HepG2 (cell line): ENCODE data around the gene PRDX2. TPM values are rescaled to one million over a fixed set of nuclear protein-coding genes. Genes with fewer than 3 reads are reported as not detected.
A peak's percentile ranks its signal among the peaks of the same experiment; 100 is the strongest.

Experiments used
- ARHGAP35 ChIP-seq: sonication (generic); formaldehyde crosslinking; IDR thresholded peaks from 2 replicates; pipeline ENCODE4 v1.9.0; 2022; ENCODE audit warnings: mild to moderate bottlenecking, inconsistent platforms, moderate library complexity, missing genetic modification reagents, borderline replicate concordance
- ASH2L ChIP-seq: fragments of 300-600, 200-600 bp; sonication (generic); IDR thresholded peaks from 2 replicates; pipeline ENCODE4 v1.7.0; 2017; ENCODE audit warnings: low read depth, mild to moderate bottlenecking, moderate library complexity, mixed read lengths, low read length; ENCODE audit not compliant: insufficient read length
- CHD2 ChIP-seq: IDR thresholded peaks from 2 replicates; pipeline ENCODE4 v1.6.1; 2011; ENCODE audit warnings: low read depth, low read length, improper control_type of control experiment
- FLYWCH1 ChIP-seq: sonication (generic); formaldehyde crosslinking; IDR thresholded peaks from 2 replicates; pipeline ENCODE4 v1.8.1; 2023; ENCODE audit warnings: mild to moderate bottlenecking, missing genetic modification reagents
- HCFC1 ChIP-seq: fragments of 150-350 bp; IDR thresholded peaks from 2 replicates; pipeline ENCODE4 v1.6.1; 2014; ENCODE audit warnings: low read depth, low read length
- HNRNPLL ChIP-seq: fragments of 200-400 bp; formaldehyde crosslinking; IDR thresholded peaks from 2 replicates; pipeline ENCODE4 v1.6.1; 2017; ENCODE audit warnings: mild to moderate bottlenecking, low read depth, low read length; ENCODE audit not compliant: poor library complexity, severe bottlenecking
- LBX2 ChIP-seq: sonication (generic); formaldehyde crosslinking; IDR thresholded peaks from 2 replicates; pipeline ENCODE4 v1.5.0; 2020; ENCODE audit warnings: missing genetic modification reagents, mild to moderate bottlenecking, borderline replicate concordance
- MIER2 ChIP-seq: IDR thresholded peaks from 2 replicates; pipeline ENCODE4 v1.6.1; 2016; ENCODE audit warnings: missing biosample characterization, missing genetic modification reagents
- NPAS2 ChIP-seq: sonication (generic); formaldehyde crosslinking; IDR thresholded peaks from 2 replicates; pipeline ENCODE4 v1.8.0; 2022; ENCODE audit warnings: mild to moderate bottlenecking, missing genetic modification reagents, borderline replicate concordance
- PHF5A ChIP-seq: IDR thresholded peaks from one replicate; pipeline ENCODE4 v1.6.1; 2018; ENCODE audit warnings: low read depth, missing genetic modification reagents; ENCODE audit not compliant: unreplicated experiment
- SATB2 ChIP-seq: sonication (generic); formaldehyde crosslinking; IDR thresholded peaks from 2 replicates; pipeline ENCODE4 v1.5.0; 2020; ENCODE audit warnings: missing genetic modification reagents
- SP140L ChIP-seq: sonication (generic); formaldehyde crosslinking; IDR thresholded peaks from 2 replicates; pipeline ENCODE4 v1.4.0; 2020; ENCODE audit warnings: missing genetic modification reagents, borderline replicate concordance
- TCF7 ChIP-seq: sonication (generic); IDR thresholded peaks from 2 replicates; pipeline ENCODE4 v1.6.1; 2016; ENCODE audit warnings: antibody characterized with exemption, low read depth
- U2AF2 ChIP-seq: fragments of 200-400 bp; formaldehyde crosslinking; IDR thresholded peaks from 2 replicates; pipeline ENCODE4 v1.6.1; 2017; ENCODE audit warnings: low read depth, mild to moderate bottlenecking, low read length
- ZFP90 ChIP-seq: sonication (generic); formaldehyde crosslinking; IDR thresholded peaks from 2 replicates; pipeline ENCODE4 v1.8.0; 2022; ENCODE audit warnings: missing genetic modification reagents, mild to moderate bottlenecking, inconsistent platforms, borderline replicate concordance
- ZFY ChIP-seq: sonication (generic); formaldehyde crosslinking; IDR thresholded peaks from 2 replicates; pipeline ENCODE4 v1.4.0; 2020; ENCODE audit warnings: missing genetic modification reagents
- ZIK1 ChIP-seq: sonication (generic); formaldehyde crosslinking; IDR thresholded peaks from 2 replicates; pipeline ENCODE4 v1.5.0; 2020; ENCODE audit warnings: mild to moderate bottlenecking, low read depth, missing genetic modification reagents, borderline replicate concordance
- ZNF124 ChIP-seq: sonication (generic); formaldehyde crosslinking; IDR thresholded peaks from 2 replicates; pipeline ENCODE4 v1.4.0; 2020; ENCODE audit warnings: missing genetic modification reagents
- ZNF260 ChIP-seq: sonication (generic); formaldehyde crosslinking; IDR thresholded peaks from 2 replicates; pipeline ENCODE4 v1.4.0; 2020; ENCODE audit warnings: missing genetic modification reagents, low read depth, mild to moderate bottlenecking, borderline replicate concordance
- ZNF33A ChIP-seq: sonication (generic); formaldehyde crosslinking; IDR thresholded peaks from 2 replicates; pipeline ENCODE4 v1.5.1; 2020; ENCODE audit warnings: missing genetic modification reagents, mild to moderate bottlenecking, moderate library complexity, borderline replicate concordance
- ZNF383 ChIP-seq: sonication (generic); formaldehyde crosslinking; IDR thresholded peaks from 2 replicates; pipeline ENCODE4 v1.4.0; 2020; ENCODE audit warnings: missing genetic modification reagents, mild to moderate bottlenecking, borderline replicate concordance
- ZNF619 ChIP-seq: sonication (generic); formaldehyde crosslinking; IDR thresholded peaks from 2 replicates; pipeline ENCODE4 v1.4.0; 2020; ENCODE audit warnings: mild to moderate bottlenecking, missing genetic modification reagents
- ZNF773 ChIP-seq: sonication (generic); formaldehyde crosslinking; IDR thresholded peaks from 2 replicates; pipeline ENCODE4 v1.4.0; 2020; ENCODE audit warnings: missing genetic modification reagents, borderline replicate concordance
- ZNF83 ChIP-seq: sonication (generic); formaldehyde crosslinking; IDR thresholded peaks from 2 replicates; pipeline ENCODE4 v1.4.0; 2020; ENCODE audit warnings: missing genetic modification reagents, mild to moderate bottlenecking, borderline replicate concordance
- polyA plus RNA-seq, 8 experiments: library from polyadenylated mRNA; depleted of rRNA in 3 of 8; stranded (reverse) in 7 of 8; unstranded in 1 of 8; fragments of >200 nt; fragmentation: Illumina TruSeq in 4 of 8; extraction: Trizol in 4 of 8; gene quantifications; 2 replicates each; pipeline versions ENCODE4 v1.2.1 to v1.2.3, GENCODE V29; 2011 to 2016; ENCODE audit warnings: low read depth in 4 of 8, missing spikeins in 1 of 8, mixed read lengths in 1 of 8; ENCODE audit not compliant: insufficient read depth in 1 of 8
- total RNA-seq, 5 experiments: library from RNA; depleted of rRNA; stranded (reverse); fragments of >200 nt; fragmentation: Illumina TruSeq; extraction: Trizol; gene quantifications; 2 replicates each; pipeline ENCODE4 v1.2.3, GENCODE V29; 2016; ENCODE audit warnings: low read depth in 1 of 5
- TF ChIP-seq, protein P1 (sequence below): sonication (generic); formaldehyde crosslinking; IDR thresholded peaks from 2 replicates; pipeline ENCODE4 v1.4.0; 2020; ENCODE audit warnings: missing genetic modification reagents
- TF ChIP-seq, protein P2 (sequence below): IDR thresholded peaks from 2 replicates; pipeline ENCODE4 v1.6.1; 2016; ENCODE audit warnings: low read depth, borderline replicate concordance
- TF ChIP-seq, protein P3 (sequence below): sonication (generic); formaldehyde crosslinking; IDR thresholded peaks from 2 replicates; pipeline ENCODE4 v1.4.0; 2020; ENCODE audit warnings: missing genetic modification reagents

PRDX2 gene
- total and polyA plus RNA-seq, 2 of the 13 experiments (the other 11 are each of a cell fraction or from before 2014, with no cell fraction given) = 218 to 381 TPM

GRCh38 chr19:12766051-12766521 lies 35.5 kb downstream of the PRDX2 start (continued):
- no peak for TF ChIP-seq ZNF260 (CRISPR knock-in tag)
- TF ChIP-seq CHD2 = no peak
- TF ChIP-seq, protein P1, sequence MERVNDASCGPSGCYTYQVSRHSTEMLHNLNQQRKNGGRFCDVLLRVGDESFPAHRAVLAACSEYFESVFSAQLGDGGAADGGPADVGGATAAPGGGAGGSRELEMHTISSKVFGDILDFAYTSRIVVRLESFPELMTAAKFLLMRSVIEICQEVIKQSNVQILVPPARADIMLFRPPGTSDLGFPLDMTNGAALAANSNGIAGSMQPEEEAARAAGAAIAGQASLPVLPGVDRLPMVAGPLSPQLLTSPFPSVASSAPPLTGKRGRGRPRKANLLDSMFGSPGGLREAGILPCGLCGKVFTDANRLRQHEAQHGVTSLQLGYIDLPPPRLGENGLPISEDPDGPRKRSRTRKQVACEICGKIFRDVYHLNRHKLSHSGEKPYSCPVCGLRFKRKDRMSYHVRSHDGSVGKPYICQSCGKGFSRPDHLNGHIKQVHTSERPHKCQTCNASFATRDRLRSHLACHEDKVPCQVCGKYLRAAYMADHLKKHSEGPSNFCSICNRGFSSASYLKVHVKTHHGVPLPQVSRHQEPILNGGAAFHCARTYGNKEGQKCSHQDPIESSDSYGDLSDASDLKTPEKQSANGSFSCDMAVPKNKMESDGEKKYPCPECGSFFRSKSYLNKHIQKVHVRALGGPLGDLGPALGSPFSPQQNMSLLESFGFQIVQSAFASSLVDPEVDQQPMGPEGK (CRISPR knock-in tag) = 0 out of 2 replicates have a peak, but pooled peaks have one; percentile 52
- peak; percentile 49; the same call in 1 of the 2 replicates for TF ChIP-seq ZNF83 (CRISPR knock-in tag)
- TF ChIP-seq, protein P2, sequence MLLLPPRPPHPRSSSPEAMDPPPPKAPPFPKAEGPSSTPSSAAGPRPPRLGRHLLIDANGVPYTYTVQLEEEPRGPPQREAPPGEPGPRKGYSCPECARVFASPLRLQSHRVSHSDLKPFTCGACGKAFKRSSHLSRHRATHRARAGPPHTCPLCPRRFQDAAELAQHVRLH (CRISPR knock-in tag) = peak; percentile 70; the same call in 1 of the 2 replicates
- TF ChIP-seq ASH2L = no peak
- no peak for TF ChIP-seq ZIK1
- TF ChIP-seq HNRNPLL = peak; percentile 77
- no peak for TF ChIP-seq HCFC1
- TF ChIP-seq ZNF33A (CRISPR knock-in tag) = no peak
- TF ChIP-seq ZFY (CRISPR knock-in tag) = peak; percentile 26; the same call in 1 of the 2 replicates
- TF ChIP-seq ZFP90 (CRISPR knock-in tag) = peak; percentile 69; the same call in 1 of the 2 replicates
- TF ChIP-seq PHF5A (CRISPR knock-in tag) = no peak
- TF ChIP-seq MIER2 (CRISPR knock-in tag) = 0 out of 2 replicates have a peak, but pooled peaks have one; percentile 32
- TF ChIP-seq NPAS2 (CRISPR knock-in tag) = no peak
- TF ChIP-seq ZNF619 = no peak
- no peak for TF ChIP-seq TCF7
- TF ChIP-seq ARHGAP35 = no peak; the same call in 1 of the 2 replicates
- TF ChIP-seq ZNF773 = no peak; the same call in 1 of the 2 replicates
- TF ChIP-seq SATB2 = no peak
- TF ChIP-seq FLYWCH1 (CRISPR knock-in tag) = no peak
- TF ChIP-seq SP140L (CRISPR knock-in tag) = no peak
- TF ChIP-seq U2AF2 = no peak
- TF ChIP-seq, protein P3, sequence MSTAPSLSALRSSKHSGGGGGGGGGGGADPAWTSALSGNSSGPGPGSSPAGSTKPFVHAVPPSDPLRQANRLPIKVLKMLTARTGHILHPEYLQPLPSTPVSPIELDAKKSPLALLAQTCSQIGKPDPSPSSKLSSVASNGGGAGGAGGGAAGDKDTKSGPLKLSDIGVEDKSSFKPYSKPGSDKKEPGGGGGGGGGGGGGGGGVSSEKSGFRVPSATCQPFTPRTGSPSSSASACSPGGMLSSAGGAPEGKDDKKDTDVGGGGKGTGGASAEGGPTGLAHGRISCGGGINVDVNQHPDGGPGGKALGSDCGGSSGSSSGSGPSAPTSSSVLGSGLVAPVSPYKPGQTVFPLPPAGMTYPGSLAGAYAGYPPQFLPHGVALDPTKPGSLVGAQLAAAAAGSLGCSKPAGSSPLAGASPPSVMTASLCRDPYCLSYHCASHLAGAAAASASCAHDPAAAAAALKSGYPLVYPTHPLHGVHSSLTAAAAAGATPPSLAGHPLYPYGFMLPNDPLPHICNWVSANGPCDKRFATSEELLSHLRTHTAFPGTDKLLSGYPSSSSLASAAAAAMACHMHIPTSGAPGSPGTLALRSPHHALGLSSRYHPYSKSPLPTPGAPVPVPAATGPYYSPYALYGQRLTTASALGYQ = no peak
- TF ChIP-seq ZNF383 (CRISPR knock-in tag) = no peak
- no peak for TF ChIP-seq LBX2 (CRISPR knock-in tag)
- TF ChIP-seq ZNF124 (CRISPR knock-in tag) = peak; percentile 57; the same call in 1 of the 2 replicates
